ENCODE data around the gene MAPK9. TPM values are rescaled to one million over a fixed set of nuclear protein-coding genes. Genes with fewer than 3 reads are reported as not detected.

Gene MAPK9
- total RNA-seq, 1 experiment from 2014 or later, result 93.1 TPM

DNA sequence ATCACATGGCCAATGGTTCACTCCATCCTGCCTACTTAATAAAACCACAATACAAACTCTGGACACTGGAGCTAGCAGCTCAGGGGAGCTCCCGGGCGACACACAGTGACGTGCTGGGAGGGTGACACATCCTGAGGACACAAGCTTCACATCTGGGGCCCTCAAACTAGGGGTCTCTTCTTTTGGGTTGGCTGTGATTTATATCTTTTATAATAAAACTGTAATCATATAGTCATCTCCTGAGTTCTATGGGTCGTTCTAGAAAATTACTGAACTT, 12.1 kb upstream of the MAPK9 start:
- BruUV-seq (replicated peaks), result no TSS peak
- H3K9me3 ChIP-seq, result no peaks in the 10 kb centered on the region
- no peaks in the 10 kb centered on the region for H3K4me1 ChIP-seq
- H3K27me3 ChIP-seq (replicated peaks; ENCODE audit: control insufficient read depth, insufficient read depth, low read length), result no peaks in the 10 kb centered on the region
- ChIA-PET POLR2A (interaction anchor here (1.3 kb wide), 1 partner anchor 10 kb away, joined by 3 read pairs; no protein-coding TSS in a partner anchor), CTCF (interaction anchor here (0.5 to 3.4 kb wide), 3 partner anchors 10 to 16 kb away, joined by 3 to 10 read pairs (median 3); no protein-coding TSS in a partner anchor)
- H3K36me3 ChIP-seq (ENCODE audit: control insufficient read depth, insufficient read depth, low read length), result no peaks in the 10 kb centered on the region; the same call in 1 of the 2 replicates
- intact Hi-C loops (cut with micrococcal nuclease; ENCODE audit: unreplicated experiment), result no loop called here
- no peak overlapping the region for H3K4me3 Mint-ChIP-seq (ENCODE audit: unreplicated experiment)
- no peaks in the 10 kb centered on the region for H3K36me3 Mint-ChIP-seq (ENCODE audit: insufficient read depth, unreplicated experiment)
- no peaks in the 10 kb centered on the region for H3K4me1 Mint-ChIP-seq (ENCODE audit: low read depth, unreplicated experiment)
- no peak overlapping the region for H3K27ac Mint-ChIP-seq (ENCODE audit: unreplicated experiment)
- no peak overlapping the region for H3K4me3 ChIP-seq (ENCODE audit: low read depth, low read length)
- H3K27me3 Mint-ChIP-seq (ENCODE audit: insufficient read depth, unreplicated experiment), result no peaks in the 10 kb centered on the region
- no peak for TF ChIP-seq CTCF (IDR thresholded peaks at IDR 0.05; ENCODE audit: insufficient read depth in 1 of 2, low read depth in 1 of 2, low read length in 1 of 2, severe bottlenecking in 1 of 2, unreplicated experiment in 1 of 2)
- H3K9me3 Mint-ChIP-seq (ENCODE audit: unreplicated experiment), result no peaks in the 10 kb centered on the region
- DNase-seq, result no peak

DNA sequence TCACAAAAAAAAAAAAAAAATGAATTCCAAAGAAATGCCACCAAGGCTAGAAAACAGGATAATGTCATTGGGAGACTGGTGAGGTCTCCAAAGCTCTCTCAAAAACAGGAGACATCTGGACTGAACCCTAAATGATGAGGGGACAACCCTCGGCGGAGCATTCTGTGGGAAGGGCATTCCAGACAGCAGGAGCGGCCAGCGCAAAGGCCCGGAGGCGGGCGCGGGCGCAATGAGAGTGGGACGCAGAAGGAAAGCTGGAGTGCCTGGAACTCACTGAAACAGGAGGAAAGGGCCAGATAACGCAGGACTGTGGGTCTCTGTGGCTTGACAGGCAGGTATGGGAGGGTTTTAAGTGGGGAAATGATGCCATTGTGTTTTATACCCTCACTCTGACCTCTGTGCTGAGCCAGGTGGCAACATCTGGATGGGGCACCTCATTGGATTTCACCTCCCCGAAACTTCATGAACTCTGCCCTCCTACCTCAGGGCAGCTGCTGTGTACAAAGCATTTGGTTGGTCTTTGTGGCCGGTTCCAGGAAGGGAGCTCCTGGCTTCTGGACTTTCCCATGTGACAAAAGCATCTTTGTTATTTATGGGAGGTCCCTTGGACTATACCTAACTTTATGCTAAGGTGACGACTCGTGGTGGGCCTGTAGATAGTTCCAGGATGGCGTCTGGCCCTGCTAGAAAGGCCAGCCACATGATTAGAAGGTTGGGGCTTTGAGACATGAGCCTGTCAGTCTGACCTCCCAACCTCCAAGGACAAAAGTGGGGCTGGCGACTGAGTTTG, 11.5 kb upstream of the MAPK9 start:
- TF ChIP-seq CTCF (IDR thresholded peaks at IDR 0.05; ENCODE audit: insufficient read depth in 1 of 2, low read depth in 1 of 2, low read length in 1 of 2, severe bottlenecking in 1 of 2, unreplicated experiment in 1 of 2), result no peak
- no peak overlapping the region for H3K4me3 Mint-ChIP-seq (ENCODE audit: unreplicated experiment)
- no peaks in the 10 kb centered on the region for H3K9me3 Mint-ChIP-seq (ENCODE audit: unreplicated experiment)
- Histone ChIP-seq H3K9me3 (no peaks in the 10 kb centered on the region), H3K4me3 (ENCODE audit: low read depth, low read length) (no peak overlapping the region), H3K4me1 (no peaks in the 10 kb centered on the region), H3K36me3 (ENCODE audit: control insufficient read depth, insufficient read depth, low read length) (no peaks in the 10 kb centered on the region; the same call in 1 of the 2 replicates), H3K27me3 (replicated peaks; ENCODE audit: control insufficient read depth, insufficient read depth, low read length) (no peaks in the 10 kb centered on the region)
- ChIA-PET POLR2A (no interaction called here), CTCF (interaction anchor here (1.1 to 3.4 kb wide), 3 partner anchors 10 to 25 kb away, joined by 3 to 10 read pairs (median 3); no protein-coding TSS in a partner anchor)
- no peaks in the 10 kb centered on the region for H3K27me3 Mint-ChIP-seq (ENCODE audit: insufficient read depth, unreplicated experiment)
- H3K4me1 Mint-ChIP-seq (ENCODE audit: low read depth, unreplicated experiment), result no peaks in the 10 kb centered on the region
- H3K27ac Mint-ChIP-seq (ENCODE audit: unreplicated experiment), result no peak overlapping the region
- no peaks in the 10 kb centered on the region for H3K36me3 Mint-ChIP-seq (ENCODE audit: insufficient read depth, unreplicated experiment)
- intact Hi-C loops (cut with micrococcal nuclease; ENCODE audit: unreplicated experiment), result no loop called here
- BruUV-seq (replicated peaks), result no TSS peak
- DNase-seq, result no peak

GRCh38 chr5:180302256-180302655, 10.4 kb upstream of the MAPK9 start:
- TF ChIP-seq CTCF (IDR thresholded peaks at IDR 0.05; ENCODE audit: insufficient read depth in 1 of 2, low read depth in 1 of 2, low read length in 1 of 2, severe bottlenecking in 1 of 2, unreplicated experiment in 1 of 2), result no peak
- ChIA-PET POLR2A (no interaction called here), CTCF (interaction anchor here (1.3 kb wide), 1 partner anchor 27 kb away, joined by 3 read pairs; no protein-coding TSS in a partner anchor)
- H3K27me3 Mint-ChIP-seq (ENCODE audit: insufficient read depth, unreplicated experiment), result no peaks in the 10 kb centered on the region
- BruUV-seq (replicated peaks), result no TSS peak
- intact Hi-C loops (cut with micrococcal nuclease; ENCODE audit: unreplicated experiment), result no loop called here
- Histone ChIP-seq H3K4me3 (ENCODE audit: low read depth, low read length) (no peak overlapping the region), H3K4me1 (peaks cover 5% of the 10 kb centered on the region; the same call in 1 of the 2 replicates), H3K9me3 (no peaks in the 10 kb centered on the region), H3K36me3 (ENCODE audit: control insufficient read depth, insufficient read depth, low read length) (no peaks in the 10 kb centered on the region; the same call in 1 of the 2 replicates), H3K27me3 (replicated peaks; ENCODE audit: control insufficient read depth, insufficient read depth, low read length) (no peaks in the 10 kb centered on the region)
- no peak for DNase-seq
- H3K9me3 Mint-ChIP-seq (ENCODE audit: unreplicated experiment), result no peaks in the 10 kb centered on the region
- H3K27ac Mint-ChIP-seq (ENCODE audit: unreplicated experiment), result no peak overlapping the region
- H3K4me3 Mint-ChIP-seq (ENCODE audit: unreplicated experiment), result no peak overlapping the region
- no peaks in the 10 kb centered on the region for H3K4me1 Mint-ChIP-seq (ENCODE audit: low read depth, unreplicated experiment)
- H3K36me3 Mint-ChIP-seq (ENCODE audit: insufficient read depth, unreplicated experiment), result no peaks in the 10 kb centered on the region
